HG02852 (cell line): Measurements from ENCODE around the gene COL13A1.

Experiments
- ATAC-seq: cut with Tn5 transposase; IDR thresholded peaks from one replicate; pipeline ENCODE4 v1.9.1; 2021; ENCODE audit warnings: mild to moderate bottlenecking, moderate library complexity; ENCODE audit not compliant: unreplicated experiment

COL13A1 gene

DNA sequence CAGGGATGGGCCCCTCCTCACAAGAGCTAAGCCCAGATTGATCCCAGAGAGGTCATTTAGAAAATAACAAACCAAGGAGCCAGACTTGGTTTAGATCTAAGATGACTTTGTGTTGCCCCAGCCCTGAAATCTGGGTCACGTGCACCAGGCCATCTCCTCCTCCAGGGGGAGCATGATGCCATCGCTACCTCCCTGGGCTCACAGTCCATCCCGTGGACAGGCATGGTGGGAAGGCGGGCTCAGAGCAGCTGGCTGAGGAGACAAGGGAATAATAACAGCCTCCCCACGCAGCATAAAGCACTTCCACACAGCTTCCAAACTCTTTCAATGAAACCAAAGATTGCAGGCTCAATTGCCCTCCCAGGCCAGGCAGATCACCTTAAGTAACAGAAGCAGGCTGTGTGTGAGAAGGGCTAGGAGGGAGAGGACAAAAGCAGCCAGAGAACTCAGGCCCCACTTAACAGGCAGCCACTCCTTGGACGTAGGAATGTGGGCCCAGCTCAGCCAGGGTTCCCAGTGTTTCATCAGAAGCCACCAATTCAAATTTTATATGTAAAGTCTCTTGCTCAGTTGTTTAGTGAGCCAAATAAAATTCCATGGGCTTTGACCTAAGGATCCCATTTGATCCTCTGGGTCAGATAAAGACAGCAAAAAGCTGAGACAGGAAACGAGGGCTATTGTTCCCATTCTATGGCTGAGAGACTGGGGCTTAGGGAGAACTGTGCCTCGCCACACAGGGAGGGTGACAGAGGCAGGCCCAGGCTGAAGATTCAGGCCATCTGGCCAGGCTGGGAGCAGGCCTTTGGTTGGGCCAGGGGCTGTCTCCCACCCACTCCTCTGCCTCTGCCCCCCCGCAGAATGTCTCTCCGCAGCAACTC lies 100.2 kb downstream of the COL13A1 start:
- ATAC-seq: no peak

DNA sequence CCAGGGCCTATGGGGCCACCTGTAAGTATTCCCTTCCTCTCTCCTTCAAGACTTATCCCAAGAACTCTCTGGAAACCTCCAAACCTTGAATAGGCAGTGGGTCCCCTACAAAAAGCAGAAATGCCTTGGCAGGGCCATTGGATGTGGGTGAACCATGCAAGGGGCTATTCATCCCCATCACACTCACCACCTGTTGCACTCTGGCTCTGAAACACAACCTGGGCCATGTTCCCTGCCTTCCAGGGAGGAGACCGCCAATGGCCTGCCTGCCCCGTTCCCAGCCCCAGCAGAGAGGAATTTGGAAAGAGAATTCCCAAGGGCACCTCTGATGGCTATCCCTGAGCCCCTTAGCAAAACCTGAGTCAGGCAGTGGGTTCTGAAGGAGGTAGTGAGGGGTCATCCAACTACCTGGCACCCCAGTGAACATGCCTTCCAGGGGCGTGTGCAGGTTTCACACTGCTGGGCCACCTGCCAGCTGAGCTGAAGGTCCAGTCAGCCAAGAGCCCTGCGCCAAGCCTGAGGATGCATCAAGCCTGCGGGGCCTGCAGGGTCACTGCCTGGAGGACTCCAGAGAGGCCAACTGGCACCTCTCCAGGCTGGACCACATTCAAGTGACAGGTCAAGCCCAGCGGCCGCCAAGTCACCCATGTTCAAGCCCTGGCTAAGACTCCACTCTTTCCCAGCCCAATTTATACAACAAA lies 101.3 kb downstream of the COL13A1 start:
- ATAC-seq: no peak

DNA sequence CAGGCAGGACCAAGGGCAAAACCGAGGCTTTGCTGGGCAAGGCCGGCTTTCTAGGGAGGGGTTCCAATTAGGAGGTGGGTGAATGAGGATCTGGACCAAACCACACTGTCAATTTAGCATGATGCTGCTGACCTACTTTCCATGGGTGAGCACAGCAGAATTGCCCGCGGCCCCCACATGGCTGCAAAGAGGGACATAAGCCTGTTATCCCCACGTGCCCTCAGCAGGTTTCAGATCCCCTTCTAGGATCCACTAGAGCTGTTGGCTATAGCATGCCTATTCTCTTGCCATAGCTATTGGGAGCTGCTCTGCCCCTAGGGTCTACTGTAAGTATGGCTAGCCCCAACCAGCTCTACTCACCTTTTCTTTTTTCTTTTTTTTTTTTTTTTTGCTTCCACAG lies 102.8 kb downstream of the COL13A1 start:
- no peak for ATAC-seq

DNA sequence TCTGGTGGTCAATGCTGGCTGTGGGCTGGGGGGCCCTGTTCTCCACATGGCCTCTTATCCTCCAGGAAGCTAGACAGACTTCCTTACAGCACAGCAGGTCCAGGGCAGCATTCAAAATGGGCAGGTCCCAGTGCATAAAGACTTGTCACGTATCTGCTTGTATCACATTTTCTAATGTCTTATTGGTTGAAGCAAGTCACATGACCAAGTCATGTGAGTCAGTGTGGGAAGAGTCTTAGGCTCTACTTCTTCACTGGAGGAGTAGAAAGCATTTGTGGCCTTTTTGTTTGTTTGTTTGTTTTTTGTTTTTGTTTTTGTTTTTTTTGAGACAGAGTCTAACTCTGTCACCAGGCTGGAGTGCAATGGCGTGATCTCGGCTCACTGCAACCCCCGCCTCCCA lies 104.7 kb downstream of the COL13A1 start:
- no peak for ATAC-seq

DNA sequence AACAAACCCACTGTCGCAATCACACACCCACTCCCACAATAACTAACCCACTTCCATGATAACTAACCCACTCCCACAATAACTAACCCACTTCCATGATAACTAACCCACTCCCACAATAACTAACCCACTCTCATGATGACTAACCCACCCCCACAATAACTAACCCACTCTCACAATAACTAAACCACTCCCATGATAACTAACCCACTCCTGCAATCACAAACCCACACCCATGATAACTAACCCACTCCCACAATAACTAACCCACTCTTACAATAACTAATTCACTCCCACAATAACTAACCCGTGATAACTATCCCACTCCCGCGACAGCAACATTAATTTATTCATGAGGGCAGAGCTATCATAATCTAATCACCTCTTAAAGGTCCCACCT lies 105.8 kb downstream of the COL13A1 start:
- ATAC-seq: no peak

DNA sequence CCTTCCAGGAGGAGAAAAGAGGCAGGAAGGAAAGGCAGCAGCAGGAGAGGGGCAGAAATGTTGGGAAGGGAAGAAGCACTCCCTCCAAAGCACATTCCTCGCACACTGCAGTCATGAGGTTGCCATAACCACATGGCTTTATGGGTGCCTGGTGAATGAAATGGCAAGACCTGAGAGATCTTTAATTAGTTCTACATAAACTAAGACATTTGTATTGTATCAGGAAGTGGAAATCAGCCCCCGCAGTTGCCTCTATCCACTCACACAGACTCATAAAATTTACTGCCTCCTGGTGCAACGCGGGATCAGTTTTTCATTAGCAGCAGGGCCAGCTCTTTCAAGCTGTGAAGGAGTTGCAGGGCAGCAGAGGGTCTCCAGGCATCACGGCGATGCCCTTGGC lies 106.4 kb downstream of the COL13A1 start:
- ATAC-seq: no peak

DNA sequence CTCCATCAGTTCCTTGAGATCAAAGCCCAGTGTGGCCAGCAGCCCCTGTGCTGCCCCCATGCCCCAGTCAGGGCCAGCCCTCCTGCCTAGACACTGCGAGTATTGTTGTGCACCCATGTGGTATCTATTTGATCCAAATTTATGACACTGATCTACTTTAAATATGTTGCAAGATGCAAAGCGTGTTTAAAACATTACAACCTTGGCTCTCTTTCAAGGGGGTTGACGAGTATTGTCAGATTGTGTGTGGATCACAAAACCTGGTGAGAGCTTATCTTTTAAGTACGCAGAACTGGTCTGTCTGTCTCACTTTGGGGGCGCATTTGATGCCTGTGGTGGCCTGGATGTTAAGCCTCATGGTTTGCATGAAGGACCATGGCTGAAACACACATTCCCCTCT lies 108.9 kb downstream of the COL13A1 start:
- ATAC-seq: no peak

DNA sequence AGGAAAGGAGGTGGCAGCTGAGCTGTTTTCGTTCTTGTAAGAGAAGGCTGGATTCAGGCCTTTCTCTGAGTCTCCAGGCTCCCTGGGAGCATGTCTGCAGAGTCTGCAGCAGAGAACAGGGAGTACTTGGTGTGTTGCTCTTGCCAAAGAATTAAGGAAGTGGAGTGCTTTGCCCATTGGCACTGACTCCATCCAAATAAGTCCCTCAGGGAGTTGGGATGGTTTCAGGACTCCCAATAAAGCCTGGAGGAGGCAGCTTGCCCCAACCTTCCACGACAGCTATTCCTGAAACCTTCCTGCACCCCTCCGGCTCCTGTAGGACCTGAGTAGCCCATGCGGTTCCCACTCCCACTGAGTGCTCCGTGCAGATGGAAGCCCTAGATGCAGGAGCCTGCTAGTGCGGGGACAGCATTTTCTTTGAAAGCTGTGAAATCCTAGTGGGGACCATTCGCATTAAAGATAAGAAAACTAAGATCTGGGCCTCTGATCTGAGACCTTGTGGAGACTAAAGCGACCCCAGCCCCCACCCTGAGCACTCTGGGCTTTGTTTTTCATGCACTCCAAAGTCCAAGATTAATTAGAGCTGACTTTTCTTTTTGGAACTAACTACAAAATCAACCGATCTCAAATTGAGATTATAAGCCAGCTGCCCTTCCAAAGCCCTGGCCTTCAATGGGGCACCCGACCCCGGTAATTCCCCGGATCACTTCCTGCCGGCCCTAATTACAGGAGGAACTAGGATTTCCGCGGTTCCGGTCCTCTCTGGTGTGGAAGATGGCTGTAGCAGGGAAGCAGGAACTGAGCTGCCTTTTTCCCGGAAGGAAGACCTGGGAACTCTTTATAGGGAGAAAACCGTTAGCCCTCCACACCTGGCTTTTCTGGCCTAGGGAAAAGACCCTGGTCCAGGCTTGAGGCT lies 110.2 kb downstream of the COL13A1 start:
- no peak for ATAC-seq

DNA sequence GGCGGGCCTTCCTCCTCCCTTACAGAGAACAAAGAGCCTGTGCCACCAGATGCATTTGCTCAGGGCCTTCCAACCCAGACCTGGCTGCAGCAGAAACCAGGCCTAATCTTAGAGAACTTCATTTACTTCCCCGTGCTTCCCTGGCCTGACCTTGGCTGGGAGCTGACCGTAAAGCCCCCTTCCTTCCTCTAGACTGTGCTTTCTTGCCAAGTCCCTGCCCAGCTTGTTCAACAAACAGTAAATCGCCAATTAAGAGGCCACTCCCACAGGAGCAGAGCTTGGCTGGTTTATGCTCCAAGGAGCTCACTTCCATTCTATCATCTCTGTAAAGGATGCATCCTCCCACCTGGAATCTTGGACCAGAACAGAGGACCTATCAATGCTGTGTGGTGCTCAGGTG lies 110.9 kb downstream of the COL13A1 start:
- ATAC-seq: no peak

DNA sequence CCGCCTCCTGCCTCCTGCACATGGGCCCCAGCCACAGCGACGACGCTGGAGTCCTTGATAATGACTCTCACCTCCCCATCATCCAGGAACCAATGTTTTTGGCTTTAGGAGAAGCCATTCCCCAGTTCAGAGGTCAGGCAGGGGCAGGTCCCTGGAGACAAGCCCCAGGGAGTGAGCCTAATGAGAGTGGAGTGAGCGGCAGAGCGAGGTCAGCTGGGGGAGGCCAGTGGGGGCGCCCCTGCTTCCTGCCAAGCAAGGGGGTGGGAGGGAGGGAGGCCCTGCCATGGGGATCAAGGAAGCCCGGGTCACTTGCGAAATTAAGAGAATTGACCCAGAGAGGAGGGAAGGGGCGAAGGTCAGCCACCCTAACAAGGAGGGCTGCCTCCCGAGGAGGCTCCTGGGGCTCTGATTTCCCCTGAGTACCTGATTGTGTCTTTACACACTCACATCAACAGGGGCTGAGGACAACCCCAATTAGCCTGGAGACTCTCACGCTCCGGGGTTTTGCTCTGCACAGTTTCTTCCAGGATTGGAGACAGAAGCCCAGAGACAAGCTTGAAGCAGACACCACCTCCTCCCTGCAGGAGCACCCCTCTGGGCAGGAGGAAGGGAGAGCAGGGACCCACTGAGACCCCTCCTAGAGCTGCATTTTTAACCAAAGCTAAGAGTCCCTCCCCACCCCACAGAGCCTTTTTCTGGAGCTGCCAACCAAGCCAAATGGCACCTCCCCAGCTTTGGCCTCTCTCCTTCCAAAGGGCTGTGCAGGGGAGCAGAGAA lies 112.1 kb downstream of the COL13A1 start:
- ATAC-seq: no peak

DNA sequence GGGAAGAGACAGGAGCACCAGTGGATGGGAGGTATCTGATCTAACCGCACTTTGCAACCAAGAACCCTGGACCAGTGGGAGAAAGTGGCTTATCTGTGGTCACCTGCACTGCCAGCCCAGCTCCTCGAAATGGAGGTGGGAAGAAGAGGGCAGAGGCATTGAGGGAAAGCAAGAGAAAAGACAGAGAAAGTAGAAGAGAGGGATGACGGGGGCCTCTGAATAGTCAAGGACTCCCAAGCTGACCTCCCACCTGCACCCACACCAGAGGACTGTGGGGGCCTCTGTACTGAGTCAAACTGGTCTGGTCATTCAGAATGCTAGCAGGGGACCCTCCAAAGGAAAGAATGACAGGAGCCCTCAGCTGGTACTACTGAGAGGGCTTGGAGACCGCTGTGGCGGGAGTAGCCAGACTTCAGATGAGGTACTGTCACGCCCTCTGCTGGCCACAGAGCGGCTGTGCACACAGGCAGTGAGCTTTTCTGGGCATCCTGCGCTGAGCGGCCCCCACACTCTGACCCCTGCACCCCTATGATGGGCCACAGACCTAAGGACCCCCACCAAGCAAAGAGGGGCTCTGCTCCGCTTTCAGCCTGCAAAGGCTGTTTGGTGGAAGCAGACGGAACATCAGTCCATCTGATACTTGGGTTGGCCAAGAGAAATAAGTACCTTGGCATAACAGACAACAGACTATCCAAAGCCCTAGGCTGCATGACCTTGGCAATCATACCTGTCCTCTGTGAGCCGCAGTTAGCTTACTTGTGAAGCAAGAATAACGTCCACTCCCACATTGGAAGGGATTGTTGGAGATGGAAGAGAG lies 112.9 kb downstream of the COL13A1 start:
- ATAC-seq: no peak

DNA sequence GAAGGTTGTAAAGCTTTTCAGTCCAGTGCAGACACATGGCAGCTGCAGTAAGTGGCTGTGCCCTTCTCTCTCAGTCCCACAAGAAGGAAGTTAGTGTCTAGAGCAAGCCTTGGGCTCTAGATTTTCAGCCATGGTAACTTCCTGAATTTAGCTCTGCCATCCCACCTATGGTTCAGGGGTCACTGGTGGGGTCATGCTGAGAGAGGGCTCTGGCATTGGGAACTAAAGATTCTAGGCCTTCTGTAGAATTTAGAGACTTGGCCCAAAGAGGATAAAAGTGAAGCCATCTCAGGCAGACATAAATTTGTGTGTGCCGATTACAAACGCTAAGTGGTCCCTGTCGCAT lies 113.5 kb downstream of the COL13A1 start:
- no peak for ATAC-seq

DNA sequence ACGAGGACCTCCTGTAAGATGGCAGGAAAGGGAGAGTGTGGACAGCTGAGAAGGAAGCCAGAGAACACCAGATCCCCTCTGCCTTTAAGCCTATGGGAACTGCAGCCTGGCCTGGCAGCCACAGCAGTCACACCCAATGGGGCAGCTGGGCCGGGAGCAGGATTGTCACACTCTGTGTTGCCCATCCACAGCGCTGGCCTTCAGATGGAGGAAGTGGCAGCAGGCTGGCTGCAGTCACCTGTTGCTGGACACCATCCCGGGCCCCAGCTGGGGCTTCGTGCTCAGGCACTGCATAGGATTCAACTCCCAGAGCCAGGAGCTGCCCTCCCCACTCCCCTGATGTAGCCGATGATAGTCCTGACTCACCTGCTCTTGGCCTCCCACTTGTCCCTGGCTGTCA lies 114.4 kb downstream of the COL13A1 start:
- no peak for ATAC-seq

DNA sequence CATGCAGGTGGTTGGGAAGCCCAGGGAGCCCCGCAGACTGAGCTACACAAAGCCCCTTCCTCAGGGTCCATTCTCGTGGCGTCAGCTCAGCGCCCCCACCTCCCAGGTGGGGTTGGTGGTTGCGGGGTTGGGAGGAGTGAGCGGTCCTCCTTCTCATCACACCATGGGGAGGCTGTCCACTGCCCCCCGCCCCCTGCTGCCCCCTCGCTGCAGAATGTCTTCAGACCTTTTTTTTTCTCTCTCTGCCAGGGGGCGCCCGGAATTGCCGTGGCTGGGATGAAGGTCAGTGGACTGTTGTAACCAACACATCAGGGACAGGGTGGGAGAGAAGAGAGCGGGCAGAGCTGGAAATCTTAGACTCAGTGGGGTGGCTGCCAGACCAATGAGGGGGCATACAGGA lies 116.3 kb downstream of the COL13A1 start:
- no peak for ATAC-seq

DNA sequence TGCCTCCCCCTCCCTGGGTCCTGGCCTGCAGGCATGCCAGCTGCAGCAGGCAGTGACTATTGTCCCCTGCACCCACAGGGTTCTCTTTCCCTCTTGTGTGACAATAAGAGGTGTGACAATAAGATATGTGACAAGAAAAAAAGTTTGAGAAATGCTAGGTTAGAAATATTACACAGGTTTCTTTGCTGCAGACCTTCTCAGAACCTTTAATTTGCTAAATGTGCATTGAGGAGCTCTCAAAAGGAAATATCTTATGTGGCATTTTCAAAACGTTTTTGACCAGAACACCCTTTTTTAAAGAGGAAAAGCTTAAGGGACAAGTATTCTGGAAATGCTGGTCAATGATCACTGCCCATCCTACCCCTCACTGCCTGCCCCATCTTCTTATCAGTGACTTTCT lies 117.5 kb downstream of the COL13A1 start:
- ATAC-seq: no peak

DNA sequence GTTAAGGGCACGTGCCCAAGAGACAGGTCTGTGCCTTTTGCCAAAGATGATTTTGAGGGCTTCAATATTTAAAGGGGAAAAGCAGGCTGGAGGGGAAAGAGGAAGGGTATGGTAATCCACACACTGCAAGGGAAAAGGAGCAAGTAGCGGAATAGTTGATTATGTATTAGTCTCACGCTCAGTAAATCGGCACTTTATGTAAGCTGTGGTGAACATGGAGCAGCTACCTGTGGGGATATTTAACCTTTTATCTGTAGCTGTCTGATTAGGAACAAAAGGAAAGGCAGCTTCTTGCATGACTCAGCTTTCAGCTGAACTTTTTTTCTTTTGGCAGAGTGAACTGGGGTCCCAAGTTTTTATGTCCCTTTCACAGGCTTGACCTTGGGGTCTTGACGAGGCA lies 123.4 kb downstream of the COL13A1 start:
- ATAC-seq: no peak

DNA sequence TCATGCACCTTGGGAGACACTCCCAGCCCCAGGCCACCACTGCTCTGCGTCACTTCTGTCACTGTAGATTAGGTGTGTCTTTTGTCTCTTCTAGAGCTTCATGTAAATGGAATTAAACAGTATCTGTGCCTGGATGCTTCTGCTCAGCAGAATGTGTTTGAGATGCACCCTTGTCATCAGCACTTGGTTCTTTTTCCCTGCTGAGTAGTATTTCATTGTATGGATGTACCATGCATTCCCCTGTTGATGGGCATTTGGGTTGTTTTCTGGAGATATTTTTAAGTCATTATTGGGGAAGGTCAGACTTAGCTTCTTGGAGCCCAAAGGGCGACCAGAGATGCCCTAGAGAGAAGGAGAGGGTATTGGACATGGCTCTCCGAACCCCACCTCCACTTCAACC lies 126.6 kb downstream of the COL13A1 start:
- no peak for ATAC-seq

DNA sequence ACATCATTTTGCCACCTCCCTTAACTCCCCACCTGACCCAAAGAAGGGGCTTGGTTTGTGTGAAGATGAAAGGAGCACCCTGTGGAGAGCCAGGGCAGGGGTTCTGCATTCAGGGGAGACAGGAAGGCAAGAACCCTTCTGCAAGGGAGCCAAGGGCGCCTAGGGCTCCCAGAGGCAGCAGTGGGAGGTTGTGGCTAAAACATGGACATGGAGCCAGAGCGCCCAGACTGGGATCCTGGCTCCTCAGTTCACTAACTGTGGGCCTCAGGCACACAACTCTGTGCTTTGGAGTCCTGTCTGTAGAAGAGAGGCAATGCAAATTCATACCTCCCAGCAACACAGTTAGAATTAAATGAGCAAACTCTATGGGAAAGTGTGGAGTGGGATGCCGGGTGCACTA lies 127.9 kb downstream of the COL13A1 start:
- ATAC-seq: no peak

DNA sequence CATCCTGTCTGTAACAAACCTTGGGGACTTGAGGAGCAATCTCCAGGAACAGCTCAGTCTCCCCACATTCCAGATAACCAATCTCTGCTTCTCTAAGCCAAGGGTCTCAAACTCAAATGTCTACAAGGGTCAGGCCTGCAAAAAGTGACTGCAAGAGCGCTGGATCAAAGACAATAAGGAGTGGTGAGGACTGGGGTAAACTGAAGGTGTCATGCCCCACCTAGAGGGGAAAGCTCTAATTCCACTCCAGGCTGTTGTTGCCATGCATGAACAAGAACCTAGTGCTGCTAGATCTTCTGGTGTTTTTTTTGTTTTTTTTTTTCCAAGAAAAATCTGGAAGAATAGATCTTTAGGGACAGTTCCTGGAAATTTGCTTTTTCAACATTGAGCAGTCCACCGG lies 133.1 kb downstream of the COL13A1 start:
- ATAC-seq: no peak

DNA sequence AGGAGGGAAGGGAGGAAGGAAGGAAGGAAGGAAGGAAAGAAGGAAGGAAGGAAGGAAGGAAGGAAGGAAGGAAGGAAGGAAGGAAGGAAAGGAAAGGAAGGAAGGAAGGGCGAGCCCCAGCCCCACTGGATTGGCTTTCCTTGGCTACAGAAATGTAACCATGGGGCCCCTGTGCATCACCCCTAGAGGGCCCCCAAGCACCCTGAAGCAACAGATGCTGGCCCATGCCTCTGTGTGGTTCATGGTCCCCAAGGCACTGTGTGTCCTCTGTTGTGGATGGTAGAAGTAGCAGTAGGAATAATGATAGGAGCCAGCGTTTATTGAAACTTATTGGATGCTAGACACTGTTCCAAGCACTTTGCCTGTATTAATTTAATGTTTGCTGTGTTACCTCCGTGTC lies 134.4 kb downstream of the COL13A1 start:
- ATAC-seq: no peak
